GM12878 (cell line): ENCODE data around the gene MRPL18. TPM values are rescaled to one million over a fixed set of nuclear protein-coding genes. Genes with fewer than 3 reads are reported as not detected.

Experiments
- ATAC-seq: fragments of 200-7000 bp; cut with Tn5 transposase; 3 replicates; pipeline ENCODE4 v1.9.1; 2020; ENCODE audit warnings: mild to moderate bottlenecking, moderate library complexity
- BruUV-seq: library from RNA; stranded (reverse); fragments of 400-500 nt; replicated peaks from 2 replicates; lab custom pipeline; 2021; lab: Mats Ljungman, UMichigan
- CTCF ChIA-PET: fragments of 300-600 bp; sonication (Branson Sonifier 250); formaldehyde crosslinking; extraction: SDS; loops from one replicate; lab custom pipeline; 2021; ENCODE audit warnings: inconsistent platforms; lab: Yijun Ruan, JAX
- POLR2A ChIA-PET: fragments of 350-600 bp; formaldehyde crosslinking; extraction: SDS; loops from one replicate; lab custom pipeline; 2021; ENCODE audit warnings: inconsistent platforms; lab: Charles Lee
- RAD21 ChIA-PET: fragments of 300-600 bp; sonication (Branson Sonifier 250); formaldehyde crosslinking; loops from one replicate; lab custom pipeline; 2023; ENCODE audit warnings: antibody characterized with exemption; ENCODE audit not compliant: unreplicated experiment; lab: Charles Lee
- SMC1A ChIA-PET: fragments of 300-600 bp; sonication (Branson Sonifier 250); formaldehyde crosslinking; loops from one replicate; lab custom pipeline; 2023; ENCODE audit not compliant: unreplicated experiment, uncharacterized antibody; lab: Charles Lee
- DNase-seq: peaks from one replicate; pipeline ENCODE4 v3.0.0-alpha.2; 2011; ENCODE audit warnings: low read depth, low spot score
- FAIRE-seq: peaks from 3 replicates; lab custom pipeline; 2011; peaks lifted over from hg19 to GRCh38; lab: Jason Lieb, UNC
- H2AFZ ChIP-seq: 2 replicates; pipeline ENCODE4 v1.6.0; 2011; ENCODE audit warnings: low read depth, low read length, control low read depth; ENCODE audit not compliant: control insufficient read depth
- H3K27ac ChIP-seq: 2 replicates; pipeline ENCODE4 v1.5.1; 2011; ENCODE audit warnings: control low read depth; ENCODE audit not compliant: control insufficient read depth, insufficient read depth
- H3K27me3 ChIP-seq, 2 experiments: replicated peaks in 1 of 2; 2 replicates each; pipeline versions ENCODE4 v1.6.0 to v1.6.1; 2011; ENCODE audit warnings: low read length in 1 of 2; ENCODE audit not compliant: control insufficient read depth in 2 of 2, insufficient read depth in 2 of 2
- H3K36me3 ChIP-seq, 2 experiments: 2 replicates each; pipeline ENCODE4 v1.5.1; 2011; ENCODE audit warnings: low read length in 1 of 2; ENCODE audit not compliant: control insufficient read depth in 2 of 2, insufficient read depth in 2 of 2
- H3K4me1 ChIP-seq: 2 replicates; pipeline ENCODE4 v1.6.1; 2011; ENCODE audit warnings: mild to moderate bottlenecking, low read length, moderate library complexity, mixed read lengths; ENCODE audit not compliant: control insufficient read depth, insufficient read depth
- H3K4me2 ChIP-seq: 2 replicates; pipeline ENCODE4 v1.6.0; 2011; ENCODE audit warnings: control low read depth; ENCODE audit not compliant: control insufficient read depth, insufficient read depth
- H3K4me3 ChIP-seq: fragments of 200-600 bp; sonication (generic); 2 replicates; pipeline ENCODE4 v1.5.1; 2016
- H3K79me2 ChIP-seq: 2 replicates; pipeline ENCODE4 v1.6.0; 2011; ENCODE audit warnings: low read length; ENCODE audit not compliant: control insufficient read depth, insufficient read depth
- H3K9ac ChIP-seq: 2 replicates; pipeline ENCODE4 v1.8.0; 2011; ENCODE audit warnings: low read length, control low read depth, mixed read lengths; ENCODE audit not compliant: control insufficient read depth, insufficient read depth
- H3K9me3 ChIP-seq: replicated peaks from 3 replicates; pipeline ENCODE4 v1.5.1; 2011; ENCODE audit warnings: mild to moderate bottlenecking, low read length; ENCODE audit not compliant: control insufficient read depth, insufficient read depth
- H4K20me1 ChIP-seq: 2 replicates; pipeline ENCODE4 v1.6.0; 2011; ENCODE audit not compliant: control insufficient read depth, insufficient read depth
- ATF7 ChIP-seq: fragments of 450-650 bp; IDR thresholded peaks from 2 replicates; pipeline ENCODE4 v1.6.1; 2016; ENCODE audit warnings: low read depth, mild to moderate bottlenecking
- CBFB ChIP-seq: IDR thresholded peaks from 2 replicates; pipeline ENCODE4 v1.6.1; 2016; ENCODE audit warnings: antibody characterized with exemption, low read depth
- EZH2 ChIP-seq: IDR thresholded peaks from 2 replicates; pipeline ENCODE4 v1.6.1; 2012; ENCODE audit warnings: low read depth, mild to moderate bottlenecking, control low read depth, inconsistent platforms, low read length, borderline replicate concordance; ENCODE audit not compliant: control insufficient read depth
- IRF4 ChIP-seq: IDR thresholded peaks from 2 replicates; pipeline ENCODE4 v1.6.1; 2011; ENCODE audit warnings: low read depth, low read length
- MAX ChIP-seq: IDR thresholded peaks from 2 replicates; pipeline ENCODE4 v1.6.1; 2012; ENCODE audit warnings: low read depth, low read length, improper control_type of control experiment
- RFX5 ChIP-seq: IDR thresholded peaks from 2 replicates; pipeline ENCODE4 v1.6.1; 2011; ENCODE audit warnings: low read depth, low read length, improper control_type of control experiment
- STAT3 ChIP-seq: IDR thresholded peaks from 2 replicates; pipeline ENCODE4 v1.6.1; 2011; ENCODE audit warnings: low read depth, low read length, improper control_type of control experiment
- TCF12 ChIP-seq: IDR thresholded peaks from 2 replicates; pipeline ENCODE4 v1.6.1; 2011; ENCODE audit warnings: low read depth, mild to moderate bottlenecking, low read length
- USF2 ChIP-seq: IDR thresholded peaks from 2 replicates; pipeline ENCODE4 v1.6.1; 2011; ENCODE audit warnings: low read depth, low read length, improper control_type of control experiment, borderline replicate concordance
- ZBTB33 ChIP-seq: fragments of 450-650 bp; IDR thresholded peaks from 2 replicates; pipeline ENCODE4 v1.6.1; 2017; ENCODE audit warnings: mild to moderate bottlenecking
- ZNF592 ChIP-seq: fragments of 450-650 bp; IDR thresholded peaks from 2 replicates; pipeline ENCODE4 v1.6.1; 2017; ENCODE audit warnings: mild to moderate bottlenecking, moderate library complexity
- WGBS: methylation state at CpG from one replicate; pipeline ENCODE4 v1.1.6; 2016; ENCODE audit warnings: low lambda C conversion rate; ENCODE audit not compliant: insufficient replicate concordance, insufficient coverage; ENCODE audit errors: missing lambda C conversion rate; 5-methylcytosine and 5-hydroxymethylcytosine counted together
- in situ Hi-C: fragments of 300-500 bp; cut with MboI; formaldehyde crosslinking; loops from 9 replicates; pipeline ENCODE4 v1.14.3; 2018; ENCODE audit warnings: mixed read lengths
- intact Hi-C: fragments of 100-400 bp; cut with micrococcal nuclease; formaldehyde crosslinking; loops from one replicate; pipeline ENCODE4 v1.14.2; 2022; ENCODE audit not compliant: unreplicated experiment
- polyA plus RNA-seq, 11 experiments: library from polyadenylated mRNA; depleted of rRNA in 4 of 11; unstranded in 6 of 11; stranded (reverse) in 5 of 11; fragments of >200 nt; fragmentation: Nextera tagmentation in 4 of 11; fragmentation: Illumina TruSeq in 1 of 11; extraction: Ambion mirVana in 4 of 11; extraction: Trizol in 1 of 11; gene quantifications; 1 replicate in 1 of 11; 2 replicates in 10 of 11; pipeline versions ENCODE4 v1.2.1 to v1.2.3, GENCODE V29; 2011 to 2016; ENCODE audit warnings: inconsistent platforms in 2 of 11, missing spikeins in 2 of 11, low read depth in 1 of 11
- total RNA-seq, 4 experiments: library from RNA; depleted of rRNA in 3 of 4; stranded (reverse); fragments of >200 nt in 3 of 4; fragmentation: Illumina TruSeq in 1 of 4; extraction: Trizol in 1 of 4; gene quantifications; 2 replicates each; pipeline versions ENCODE4 v1.2.1 to v1.2.3, GENCODE V29; 2013 to 2021
- TF ChIP-seq, protein P1 (sequence below): fragments of 450-650 bp; IDR thresholded peaks from 2 replicates; pipeline ENCODE4 v1.6.1; 2018; ENCODE audit warnings: borderline replicate concordance, mild to moderate bottlenecking; ENCODE audit not compliant: partially characterized antibody

MRPL18 gene
- total and polyA plus RNA-seq, 10 of the 15 experiments (the other 5 are each of a cell fraction or from before 2014, with no cell fraction given) = 68.5 to 203 (median 116) TPM

DNA sequence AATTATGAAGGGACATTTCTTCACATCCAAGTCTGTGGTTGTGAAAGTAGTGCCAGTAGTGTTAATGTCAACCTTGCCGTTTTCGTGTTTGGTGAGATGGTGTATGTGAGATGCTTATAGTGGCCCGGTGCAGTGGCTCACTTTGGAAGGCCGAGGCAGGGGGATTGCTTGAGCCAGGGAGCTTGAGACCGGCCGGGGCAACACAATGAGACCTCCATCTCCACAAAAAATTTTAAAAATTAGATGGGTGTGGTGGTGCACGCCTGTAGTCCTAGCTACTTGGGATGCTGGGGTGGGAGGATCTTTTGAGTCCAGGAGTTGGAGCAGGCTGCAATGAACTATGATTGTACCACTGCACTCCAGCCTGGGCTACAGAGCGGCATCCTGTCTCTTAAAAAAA, 47.2 kb downstream of the MRPL18 start (continued):
- TF ChIP-seq MAX = no peak
- no peak for TF ChIP-seq CBFB
- no peak for TF ChIP-seq ATF7

GRCh38 chr6:159838020-159838744, 47.9 kb downstream of the MRPL18 start:
- intact Hi-C loops = no loop called here
- ATAC-seq (no peak), FAIRE-seq (no peak), DNase-seq (no peak)
- H3K4me2 ChIP-seq = no peak overlapping the region
- in situ Hi-C loops = no loop called here
- no peaks in the 10 kb centered on the region for H3K4me1 ChIP-seq
- H3K4me3 ChIP-seq = no peak overlapping the region
- no peaks in the 10 kb centered on the region for H3K27me3 ChIP-seq
- no peak overlapping the region for H2AFZ ChIP-seq
- ChIA-PET SMC1A (interaction anchor here (0.6 kb wide), 1 partner anchor 53 kb away, joined by 3 read pairs; no protein-coding TSS in a partner anchor), RAD21 (no interaction called here), POLR2A (no interaction called here), CTCF (no interaction called here)
- BruUV-seq = no TSS peak
- H4K20me1 ChIP-seq = no peaks in the 10 kb centered on the region
- no peaks in the 10 kb centered on the region for H3K79me2 ChIP-seq
- H3K27ac ChIP-seq = no peak overlapping the region
- H3K9ac ChIP-seq = no peak overlapping the region
- TF ChIP-seq STAT3 (no peak), RFX5 (no peak), USF2 (no peak), IRF4 (no peak), EZH2 (no peak), ZBTB33 (no peak), TCF12 (no peak), ZNF592 (no peak)
- TF ChIP-seq, protein P1, sequence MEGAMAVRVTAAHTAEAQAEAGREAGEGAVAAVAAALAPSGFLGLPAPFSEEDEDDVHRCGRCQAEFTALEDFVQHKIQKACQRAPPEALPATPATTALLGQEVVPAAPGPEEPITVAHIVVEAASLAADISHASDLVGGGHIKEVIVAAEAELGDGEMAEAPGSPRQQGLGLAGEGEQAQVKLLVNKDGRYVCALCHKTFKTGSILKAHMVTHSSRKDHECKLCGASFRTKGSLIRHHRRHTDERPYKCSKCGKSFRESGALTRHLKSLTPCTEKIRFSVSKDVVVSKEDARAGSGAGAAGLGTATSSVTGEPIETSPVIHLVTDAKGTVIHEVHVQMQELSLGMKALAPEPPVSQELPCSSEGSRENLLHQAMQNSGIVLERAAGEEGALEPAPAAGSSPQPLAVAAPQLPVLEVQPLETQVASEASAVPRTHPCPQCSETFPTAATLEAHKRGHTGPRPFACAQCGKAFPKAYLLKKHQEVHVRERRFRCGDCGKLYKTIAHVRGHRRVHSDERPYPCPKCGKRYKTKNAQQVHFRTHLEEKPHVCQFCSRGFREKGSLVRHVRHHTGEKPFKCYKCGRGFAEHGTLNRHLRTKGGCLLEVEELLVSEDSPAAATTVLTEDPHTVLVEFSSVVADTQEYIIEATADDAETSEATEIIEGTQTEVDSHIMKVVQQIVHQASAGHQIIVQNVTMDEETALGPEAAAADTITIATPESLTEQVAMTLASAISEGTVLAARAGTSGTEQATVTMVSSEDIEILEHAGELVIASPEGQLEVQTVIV = no peak
- H3K9me3 ChIP-seq = no peaks in the 10 kb centered on the region
- H3K36me3 ChIP-seq = no peaks in the 10 kb centered on the region
- 57% methylated on average over 7 of the region's 7 CpGs for WGBS
